Colon (tissue), 2 donors: Measurements from ENCODE around the gene WWOX.

ENCODE experiments used
- FAIRE-seq: peaks from 2 replicates; lab custom pipeline; 2012; peaks lifted over from hg19 to GRCh38; lab: Jason Lieb, UNC
- donor health status: control.
- donor health status: control.

Gene WWOX

DNA sequence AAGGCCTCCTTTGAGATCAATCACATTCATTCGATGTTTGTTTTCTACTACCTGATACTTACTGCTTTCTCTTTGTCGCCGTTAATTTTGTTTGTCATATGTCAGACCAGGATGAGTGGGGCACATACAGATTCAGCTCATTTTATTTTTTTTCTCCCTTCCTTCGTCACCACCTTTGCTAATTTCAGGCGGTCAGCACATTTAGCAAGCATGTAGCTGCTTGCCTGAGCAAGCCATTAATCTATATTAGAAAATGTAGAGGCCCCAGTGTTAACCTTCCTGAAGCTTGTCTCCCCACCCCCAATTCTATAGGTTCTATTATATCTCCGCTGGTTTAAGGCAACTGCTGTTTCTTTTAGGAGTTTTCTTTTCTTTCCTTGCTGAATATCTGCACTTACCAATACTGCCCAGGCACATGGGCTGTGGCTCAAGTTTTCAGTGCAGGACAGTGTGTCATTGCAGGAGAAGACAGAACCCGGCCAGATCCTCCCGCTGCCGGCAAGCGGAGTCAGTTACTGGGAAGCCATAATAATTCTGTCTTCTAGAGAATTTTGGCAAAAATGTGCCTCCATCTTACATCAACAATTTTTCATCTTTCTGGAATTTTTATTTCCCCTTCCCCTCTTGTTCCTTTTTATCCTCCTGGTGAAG lies 714.3 kb downstream of the WWOX start:
- FAIRE-seq: no peak

DNA sequence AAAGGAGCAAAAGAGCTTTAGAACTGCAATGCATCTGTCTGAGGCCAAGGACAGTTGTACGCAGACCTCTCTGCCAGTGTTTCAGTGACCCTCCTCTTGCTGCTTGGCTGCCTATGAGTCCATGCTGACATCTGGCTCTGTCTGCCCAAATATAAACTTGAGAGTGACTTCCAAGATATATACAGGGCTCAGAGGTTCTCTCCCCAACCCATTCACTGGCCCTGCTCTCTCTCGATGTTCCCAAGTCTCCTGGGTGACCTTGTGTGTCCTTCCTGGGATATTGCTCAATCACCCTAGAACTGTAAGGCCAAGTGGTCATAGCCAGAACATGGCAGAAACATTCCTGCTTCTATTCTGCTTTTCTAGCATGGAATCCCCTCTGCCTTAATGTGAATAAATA lies 716.3 kb downstream of the WWOX start:
- FAIRE-seq: no peak

DNA sequence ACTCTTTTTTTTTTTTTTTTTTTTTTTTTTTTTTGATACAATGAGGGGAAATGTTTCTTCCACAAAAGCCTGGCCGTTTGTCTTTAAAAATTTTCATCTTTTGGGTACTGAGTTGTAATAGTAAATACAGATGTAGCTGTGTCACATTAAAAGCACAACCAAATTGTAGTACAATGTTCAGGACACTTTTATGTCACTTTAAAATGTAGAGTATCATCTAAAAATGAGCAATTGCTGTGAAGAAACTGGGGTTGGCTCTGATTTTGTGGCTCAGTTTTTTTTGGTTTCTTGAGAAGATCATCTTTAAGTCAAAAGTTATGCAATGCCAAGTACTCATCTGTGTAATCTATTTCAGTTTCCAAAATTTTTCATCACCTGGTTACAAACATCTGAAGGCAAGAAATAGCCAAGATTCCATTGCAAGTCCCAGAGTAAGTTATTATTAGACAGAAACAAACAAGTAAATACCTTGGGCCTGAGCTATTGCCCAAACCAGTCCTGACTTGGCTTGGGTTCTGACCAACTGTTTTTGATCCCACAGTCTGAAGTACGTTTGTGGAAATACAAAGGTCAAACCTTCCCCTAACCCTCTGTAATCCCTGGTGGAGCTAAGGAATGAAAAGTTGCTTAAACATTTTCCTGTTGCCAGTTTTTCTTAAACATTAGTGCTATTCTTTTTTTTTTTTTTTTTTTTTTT lies 717.2 kb downstream of the WWOX start:
- no peak for FAIRE-seq

DNA sequence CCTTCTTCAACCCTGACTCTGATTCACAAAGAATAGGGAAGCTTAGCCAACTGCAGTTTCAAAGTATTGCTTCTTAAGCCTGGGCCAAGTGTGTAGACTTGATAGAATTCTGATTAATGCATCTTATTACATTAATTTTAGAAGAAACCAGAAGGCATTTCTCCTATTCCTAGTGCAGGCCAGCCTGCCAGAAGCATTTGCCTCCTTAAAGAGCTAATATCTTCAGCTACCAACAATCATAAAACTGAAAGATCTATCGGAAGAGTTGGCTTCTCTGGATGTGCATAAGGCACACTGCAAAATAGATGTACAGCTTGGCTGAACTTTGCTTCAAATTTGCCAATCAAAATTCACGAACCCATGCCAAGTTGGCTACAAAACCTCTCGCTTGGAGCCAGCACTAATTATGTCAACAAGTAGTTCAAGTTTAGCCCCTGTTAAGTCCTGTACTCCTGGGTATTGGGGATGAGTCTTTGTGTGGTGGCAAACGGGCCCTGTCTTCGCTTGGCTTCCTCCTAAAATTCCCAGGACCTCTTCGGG lies 717.8 kb downstream of the WWOX start:
- FAIRE-seq: no peak

DNA sequence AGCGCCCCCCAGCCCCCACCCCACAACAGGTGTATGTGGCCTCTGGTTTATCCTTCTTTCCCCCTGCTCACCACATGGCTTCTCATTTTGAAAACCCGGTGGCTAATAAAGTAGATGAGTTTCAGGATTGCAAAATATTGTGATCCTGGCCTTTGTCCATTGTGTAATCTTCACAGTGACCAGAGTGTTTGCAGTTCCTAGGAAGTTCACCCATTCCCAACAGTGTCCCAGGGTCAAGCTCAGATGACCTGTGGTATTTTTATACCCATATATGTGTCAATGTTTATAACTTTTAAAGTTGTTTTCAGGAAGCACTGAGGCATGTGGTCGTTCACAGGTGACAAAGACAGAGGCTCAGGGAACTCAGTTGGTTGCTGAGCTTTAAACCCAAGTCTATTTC lies 721.9 kb downstream of the WWOX start:
- no peak for FAIRE-seq

DNA sequence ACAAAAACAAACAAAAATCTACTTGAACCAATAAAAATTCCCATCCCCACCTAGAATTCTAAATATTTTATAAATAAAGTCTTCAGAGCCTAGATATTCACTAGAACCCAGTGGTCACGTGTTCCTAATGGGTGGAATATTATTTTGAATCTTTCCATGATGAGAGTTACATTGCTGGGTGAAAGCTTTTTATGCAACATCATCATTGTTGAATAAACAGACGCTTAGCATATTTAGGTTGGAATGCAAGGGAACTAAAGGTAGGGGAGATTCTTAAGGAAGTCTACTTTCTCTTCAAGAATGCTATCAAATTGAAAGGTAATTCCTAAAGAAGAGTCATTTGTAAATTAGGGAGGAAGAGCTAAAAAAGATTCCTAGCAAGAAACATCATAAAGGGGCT lies 723.1 kb downstream of the WWOX start:
- FAIRE-seq: no peak

DNA sequence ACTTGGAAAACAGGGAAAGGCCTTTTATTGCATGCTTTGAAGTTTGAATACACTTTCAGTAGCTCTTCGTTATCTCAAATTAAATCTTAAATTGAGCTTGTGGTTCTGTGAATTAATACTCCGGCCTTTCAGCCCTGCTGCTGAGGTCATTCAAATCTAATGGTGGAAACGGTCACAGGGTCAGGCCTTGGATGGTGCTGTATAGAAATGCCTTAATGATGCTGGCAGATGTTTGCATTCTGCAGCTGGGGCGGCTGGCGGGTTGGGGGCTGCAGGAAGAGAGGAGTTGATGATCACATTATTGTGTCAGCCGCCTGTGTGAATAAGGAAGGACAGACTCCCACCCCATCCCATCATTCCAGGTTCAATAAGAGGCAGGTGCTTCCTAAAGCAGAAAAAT lies 723.6 kb downstream of the WWOX start:
- no peak for FAIRE-seq

DNA sequence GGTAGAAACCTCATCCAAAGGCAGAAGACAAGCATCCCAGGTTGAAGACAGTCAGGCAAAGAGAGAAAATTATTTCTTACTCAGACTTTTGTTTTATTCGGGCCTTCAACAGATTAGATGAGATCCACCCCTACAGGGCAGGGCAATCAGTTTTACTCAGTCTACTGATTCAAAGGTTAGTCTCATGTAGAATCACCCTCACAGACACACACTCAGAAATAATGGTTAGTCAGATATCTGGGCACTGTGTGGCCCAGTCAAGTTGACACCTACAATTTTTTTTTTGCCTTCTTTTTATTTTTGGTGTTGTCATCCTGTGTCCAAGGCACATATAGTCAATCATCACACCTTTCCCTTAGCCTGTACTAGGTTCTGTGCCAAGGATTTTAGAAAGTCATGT lies 729.8 kb downstream of the WWOX start:
- no peak for FAIRE-seq

DNA sequence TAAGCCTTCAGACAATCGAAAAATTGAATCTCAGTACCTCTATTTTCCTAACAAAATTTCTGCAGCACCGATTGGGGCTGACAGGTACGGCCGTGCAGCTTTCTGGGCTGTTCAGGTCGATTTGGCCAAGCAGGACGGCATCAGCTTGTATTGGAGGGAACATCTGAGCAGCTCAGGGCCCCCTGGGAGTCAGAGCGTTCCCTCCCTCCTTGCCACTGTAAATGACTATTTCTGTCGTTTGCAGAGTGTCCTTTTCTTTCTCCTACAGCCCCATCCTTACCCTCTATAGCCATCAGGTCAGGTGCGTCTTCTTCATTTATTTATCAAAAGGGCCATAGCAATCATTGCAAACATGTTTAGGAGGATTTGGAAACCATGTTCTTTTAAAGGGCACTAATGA lies 731.1 kb downstream of the WWOX start:
- FAIRE-seq: no peak

DNA sequence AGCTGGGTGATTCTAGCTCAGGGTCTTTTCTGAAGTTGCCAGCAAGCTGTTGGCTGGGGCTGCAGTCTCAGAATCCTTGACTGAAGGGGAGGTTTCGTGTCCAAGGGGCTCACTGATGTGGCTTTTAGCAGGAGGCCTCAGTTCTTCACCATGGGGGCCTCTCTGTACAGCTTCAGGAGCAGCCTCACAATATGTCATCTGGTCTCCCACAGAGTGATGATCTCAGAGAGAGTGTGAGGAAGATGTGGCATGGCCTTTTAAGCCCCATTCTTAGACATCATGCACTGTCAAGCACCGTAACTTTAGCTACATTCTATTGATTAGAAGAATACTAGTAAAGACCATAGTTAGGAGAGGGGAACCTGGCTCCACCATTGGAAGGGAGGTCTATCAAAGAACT lies 732.6 kb downstream of the WWOX start:
- FAIRE-seq: no peak

DNA sequence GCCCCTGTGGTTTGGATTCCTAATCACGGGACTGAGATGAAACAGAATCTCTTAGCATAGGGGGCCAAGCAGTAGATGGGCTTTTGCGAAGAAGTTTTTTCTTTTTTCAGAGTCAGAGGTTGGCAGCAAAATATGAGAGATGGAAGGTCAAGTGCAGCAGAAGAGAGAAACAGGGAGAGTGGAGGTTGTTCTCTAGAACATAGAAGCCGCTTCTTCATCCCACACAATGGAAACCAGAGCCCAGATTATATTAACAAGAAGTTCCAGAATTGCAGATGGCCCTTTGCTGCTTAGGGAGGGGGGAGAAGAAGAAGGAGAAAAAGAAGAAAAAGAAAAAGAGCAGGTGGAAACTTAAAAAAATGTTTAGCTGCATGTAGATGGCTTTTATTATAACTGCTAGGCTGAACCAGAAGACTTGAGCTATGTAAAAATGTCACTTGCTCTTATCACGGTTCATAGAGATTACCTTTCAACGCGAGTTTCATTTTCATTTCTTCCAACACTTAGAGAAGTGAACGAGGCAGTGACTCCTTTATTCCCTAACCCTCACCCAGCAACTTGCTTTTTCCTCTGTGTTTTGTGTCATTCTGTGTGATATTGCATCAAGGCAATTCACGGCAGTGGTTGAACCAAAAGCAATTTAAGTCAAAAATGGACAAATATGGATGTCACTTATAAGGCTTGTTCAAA lies 737.5 kb downstream of the WWOX start:
- FAIRE-seq: no peak

DNA sequence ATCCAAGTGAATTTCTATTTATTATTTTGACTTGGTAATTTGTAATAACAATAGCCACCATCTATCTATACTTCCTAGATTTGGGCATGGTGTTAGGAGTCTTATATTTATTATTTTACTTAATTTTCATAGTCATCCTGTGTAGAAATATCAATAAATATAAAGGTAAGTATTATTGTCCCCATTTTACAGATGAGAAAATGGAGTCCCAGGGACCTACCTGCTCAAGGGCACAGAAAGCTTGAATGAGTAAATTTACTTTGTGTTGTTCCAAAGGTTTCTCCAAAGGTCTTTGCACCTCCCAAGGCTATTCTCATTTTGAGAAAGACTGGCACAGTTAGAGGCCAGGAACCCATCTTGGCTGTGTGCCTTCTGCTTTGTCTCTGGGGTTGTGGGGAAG lies 738.3 kb downstream of the WWOX start:
- FAIRE-seq: no peak

DNA sequence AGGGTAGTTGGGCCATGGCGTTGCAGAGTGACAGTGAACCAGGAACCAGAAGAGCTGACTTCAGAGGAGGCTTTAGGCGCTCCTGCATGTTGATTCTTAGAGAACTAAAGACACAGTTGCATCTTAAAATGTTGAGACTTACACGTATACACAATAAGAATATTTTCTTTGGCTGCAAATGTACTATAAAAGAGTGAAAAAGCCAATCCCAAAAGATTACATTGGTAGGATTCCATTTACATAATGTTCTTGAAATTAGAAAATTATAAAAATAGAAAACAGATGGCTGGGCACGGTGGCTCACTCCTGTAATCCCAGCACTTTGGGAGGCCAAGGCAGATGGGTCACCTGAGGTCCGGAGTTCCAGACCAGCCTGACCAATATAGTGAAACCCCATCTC lies 738.8 kb downstream of the WWOX start:
- no peak for FAIRE-seq

DNA sequence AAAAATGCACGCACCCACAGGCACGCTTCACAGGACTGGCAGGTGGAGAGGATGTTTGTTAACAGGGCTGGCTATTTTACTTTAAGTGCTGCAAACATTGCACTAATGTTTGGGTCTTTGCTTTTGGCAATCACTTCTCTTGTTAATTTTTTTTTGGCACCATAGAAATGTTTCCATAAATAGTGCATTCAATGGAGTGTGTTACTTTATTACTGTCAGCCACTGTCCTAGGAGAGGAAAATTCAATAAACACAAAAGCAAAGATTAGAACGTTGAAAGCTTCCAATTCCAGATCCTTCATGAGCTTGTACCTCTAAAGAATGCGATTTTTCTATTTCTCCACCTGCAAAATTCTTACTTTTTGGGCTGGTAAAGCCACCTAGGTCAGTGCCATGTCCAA lies 743.5 kb downstream of the WWOX start:
- no peak for FAIRE-seq

DNA sequence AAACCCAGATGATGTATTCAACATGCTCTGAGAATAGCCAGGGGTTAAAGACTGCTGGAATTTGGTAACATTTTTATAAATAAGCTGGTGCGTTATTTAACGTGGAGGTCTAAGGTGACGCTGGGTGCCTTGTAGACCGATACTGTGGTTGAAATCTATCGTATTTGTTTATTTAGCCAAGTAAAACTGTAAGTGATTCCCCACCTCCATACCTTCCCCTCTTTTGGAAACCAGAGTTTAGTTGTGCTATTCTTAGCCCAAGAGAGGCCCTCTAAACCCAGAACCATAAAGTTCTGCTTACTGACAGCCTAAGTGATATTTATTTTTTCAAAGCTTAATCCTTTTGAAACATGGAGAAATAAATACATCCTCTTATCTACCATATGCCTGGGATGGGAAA lies 744.5 kb downstream of the WWOX start:
- FAIRE-seq: no peak

DNA sequence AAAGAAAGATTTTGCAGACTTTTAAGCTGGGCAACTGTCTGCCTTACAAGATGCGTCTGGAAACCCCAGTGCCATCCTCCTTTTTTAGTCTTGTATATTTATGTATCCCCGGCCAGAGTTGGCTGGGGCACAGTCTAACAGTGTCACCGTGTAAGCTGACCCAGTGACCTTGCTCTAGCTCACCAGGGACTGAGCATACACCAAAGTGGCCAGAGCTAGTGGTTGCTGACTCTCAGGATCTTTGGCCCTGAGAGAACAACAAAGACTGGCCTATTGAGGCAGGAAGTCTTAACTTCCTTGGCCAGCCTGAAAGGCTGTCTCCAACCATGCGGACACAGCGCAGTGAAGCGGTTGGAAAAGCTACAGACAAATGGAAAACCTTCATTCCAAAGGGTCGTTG lies 745.2 kb downstream of the WWOX start:
- no peak for FAIRE-seq

DNA sequence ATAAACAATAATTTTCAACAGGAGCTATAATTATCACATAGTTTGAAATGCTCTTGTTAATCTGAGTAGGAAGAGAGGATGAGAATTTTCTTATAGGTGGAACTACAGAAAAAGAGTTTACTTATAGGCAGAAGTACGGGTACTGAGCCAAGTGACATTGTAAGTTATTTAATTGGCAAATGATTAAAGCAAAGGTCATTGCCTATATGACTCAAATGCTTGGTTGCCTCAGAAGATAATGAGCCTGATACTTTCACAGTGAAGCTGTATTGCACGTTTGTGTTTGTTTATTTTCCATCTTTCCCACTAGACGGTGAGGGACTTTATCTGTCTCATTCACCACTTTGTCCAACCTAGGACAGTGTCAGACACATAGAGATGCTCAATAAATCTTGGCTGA lies 751.8 kb downstream of the WWOX start:
- FAIRE-seq: no peak

DNA sequence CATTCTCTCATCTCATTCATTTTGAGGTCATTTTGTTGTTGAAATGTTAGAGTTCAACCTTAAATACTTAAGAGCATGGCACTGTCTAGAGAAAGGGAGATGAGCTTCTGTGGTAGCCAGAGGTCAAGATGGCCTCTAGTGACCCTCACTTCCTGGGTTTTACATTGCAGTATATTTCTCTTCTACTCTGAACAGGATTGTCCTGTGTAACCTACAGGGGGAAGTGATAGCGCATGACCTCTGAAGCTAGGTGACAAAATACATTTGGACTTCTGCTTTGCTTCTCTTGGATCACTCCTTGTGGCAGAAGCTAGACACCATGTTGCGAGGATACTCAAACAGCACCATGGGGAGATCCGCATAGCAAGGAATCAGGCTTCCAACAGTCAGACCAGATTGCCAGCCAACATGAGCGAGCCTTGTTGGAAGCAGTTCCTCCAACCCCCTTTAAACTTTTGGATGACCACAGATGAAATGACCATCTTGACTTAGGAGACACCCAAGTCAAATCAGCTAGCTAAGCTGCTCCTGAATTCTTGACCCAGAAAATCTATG lies 752.7 kb downstream of the WWOX start:
- FAIRE-seq: no peak

DNA sequence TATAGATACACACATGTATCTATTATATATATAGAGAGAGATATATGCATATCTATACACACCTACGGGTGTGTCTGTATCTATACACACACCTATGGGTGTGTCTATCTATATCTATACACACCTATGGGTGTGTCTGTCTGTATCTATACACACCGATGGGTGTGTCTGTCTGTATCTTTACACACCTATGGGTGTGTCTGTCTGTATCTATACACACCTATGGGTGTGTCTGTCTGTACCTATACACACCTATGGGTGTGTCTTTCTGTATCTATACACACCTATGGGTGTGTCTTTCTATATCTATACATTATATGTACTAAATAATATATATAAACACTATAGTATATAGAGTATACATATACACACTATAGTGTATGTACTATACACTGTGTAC lies 762.6 kb downstream of the WWOX start:
- no peak for FAIRE-seq

DNA sequence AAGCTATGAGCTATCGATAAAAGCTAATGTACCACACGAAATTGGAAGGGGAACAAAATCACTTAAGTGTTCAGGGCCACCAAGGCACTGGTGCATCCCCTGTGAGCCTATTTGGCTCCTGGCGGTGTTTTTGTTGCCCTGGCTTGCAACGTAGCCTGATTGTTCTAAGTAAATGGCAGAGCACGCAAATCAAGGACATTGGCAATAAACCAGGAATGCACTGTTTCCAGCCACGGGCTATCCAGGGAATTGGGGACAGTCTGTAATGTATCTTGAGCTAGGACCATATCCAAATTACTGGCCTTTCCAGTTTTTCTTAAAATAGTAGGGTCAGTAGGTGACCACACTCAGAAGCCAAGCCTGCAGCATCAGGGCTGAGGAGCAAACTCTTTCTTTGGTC lies 767.1 kb downstream of the WWOX start:
- no peak for FAIRE-seq

DNA sequence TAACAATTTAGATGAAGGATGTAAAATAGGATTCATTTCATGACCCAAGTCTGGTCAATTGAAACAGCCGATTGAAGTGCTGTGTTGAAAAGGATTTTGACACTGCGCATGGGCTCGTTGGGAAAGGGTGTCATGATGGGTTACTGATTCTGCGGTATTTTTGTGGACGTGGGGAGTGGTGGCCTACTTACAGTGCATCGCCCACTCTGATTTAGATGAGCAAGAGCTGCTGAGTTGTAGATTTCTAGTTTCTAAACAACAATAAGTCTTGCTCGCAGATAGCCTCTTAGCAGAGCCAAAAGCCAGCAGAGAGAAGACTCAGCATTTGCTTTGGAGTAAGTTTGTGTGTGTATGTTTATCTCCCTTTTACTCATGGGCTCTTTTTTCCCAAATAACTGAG lies 770.0 kb downstream of the WWOX start:
- FAIRE-seq: no peak

DNA sequence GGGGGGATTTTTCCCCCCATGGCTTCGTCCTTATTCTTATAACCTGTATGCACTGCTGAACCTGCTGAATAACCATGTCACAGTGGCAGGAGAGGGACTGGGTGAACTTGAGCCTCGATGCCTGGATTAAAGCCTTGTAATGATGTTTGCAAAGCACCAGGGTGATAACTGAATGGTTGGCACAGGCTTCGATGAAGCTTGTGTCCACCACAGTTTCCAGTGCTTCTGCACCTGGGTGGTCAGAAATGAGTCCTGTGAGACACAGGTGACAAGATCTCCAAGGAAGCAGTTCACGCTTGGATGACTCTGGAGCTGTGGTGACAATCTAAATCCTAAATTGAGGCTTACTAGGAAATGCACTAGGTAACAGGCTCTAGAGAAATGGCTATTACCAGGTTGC lies 771.8 kb downstream of the WWOX start:
- no peak for FAIRE-seq

DNA sequence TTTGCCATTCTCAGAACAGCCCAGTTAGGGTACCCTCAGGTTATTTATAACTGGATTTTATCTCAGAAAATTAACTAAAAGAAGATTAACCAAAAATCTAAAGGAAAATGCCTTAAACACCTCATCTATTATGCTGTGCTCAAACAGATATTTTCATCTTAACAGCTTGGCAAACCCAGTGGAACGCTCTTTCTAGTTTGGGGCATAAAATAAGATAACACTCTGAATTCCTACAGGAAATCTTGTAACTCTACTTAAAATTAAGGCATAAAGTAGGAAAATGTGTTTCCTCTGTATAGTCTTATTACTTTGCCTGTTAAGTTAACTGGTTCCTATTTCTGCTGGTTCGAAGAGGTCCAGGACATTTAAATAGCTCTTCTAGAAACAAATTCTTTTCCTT lies 777.2 kb downstream of the WWOX start:
- FAIRE-seq: no peak
